CD4-positive, alpha-beta T cell treated with Interleukin-15 for 4 hours (primary cell): Measurements from ENCODE around the gene FDCSP.
"Not testable (repeated sequence)": the region's sequence is repeated elsewhere in the genome, so short reads cannot be mapped to it uniquely, and the experiment has no call there.

Experiments used
- DNase-seq: peaks from one replicate; pipeline ENCODE4 v3.0.0-alpha.2; 2020; ENCODE audit warnings: low spot score

The FDCSP gene

GRCh38 chr4:70239131-70239883 lies 13.4 kb downstream of the FDCSP start:
- no peak for DNase-seq

GRCh38 chr4:70239884-70240591 lies 14.1 kb downstream of the FDCSP start:
- no peak for DNase-seq

GRCh38 chr4:70242297-70242696 lies 16.4 kb downstream of the FDCSP start, which contains the start of gene CSN3:
Gene CSN3, plus strand, starts transcription at chr4:70242597. Its CDS starts 2,223 bp downstream, at chr4:70244820.
- DNase-seq = not testable (repeated sequence)

GRCh38 chr4:70243091-70243490 lies 17.2 kb downstream of the FDCSP start:
- DNase-seq = no peak

- DNase-seq = no peak
Observed at GRCh38 chr4:70251250-70251944, 25.5 kb downstream of the FDCSP start.

GRCh38 chr4:70251945-70252277 lies 26.0 kb downstream of the FDCSP start:
- no peak for DNase-seq

GRCh38 chr4:70269674-70270073 lies 43.8 kb downstream of the FDCSP start:
- no peak for DNase-seq

GRCh38 chr4:70277121-70277520 lies 51.2 kb downstream of the FDCSP start:
- DNase-seq = no peak

GRCh38 chr4:70280567-70280966 lies 54.6 kb downstream of the FDCSP start:
- no peak for DNase-seq
